Measurements from ENCODE around the gene MBNL1.

GRCh38 chr3:152350139-152350538, 81.4 kb downstream of the MBNL1 start:
- TF ChIP-seq, protein P1, sequence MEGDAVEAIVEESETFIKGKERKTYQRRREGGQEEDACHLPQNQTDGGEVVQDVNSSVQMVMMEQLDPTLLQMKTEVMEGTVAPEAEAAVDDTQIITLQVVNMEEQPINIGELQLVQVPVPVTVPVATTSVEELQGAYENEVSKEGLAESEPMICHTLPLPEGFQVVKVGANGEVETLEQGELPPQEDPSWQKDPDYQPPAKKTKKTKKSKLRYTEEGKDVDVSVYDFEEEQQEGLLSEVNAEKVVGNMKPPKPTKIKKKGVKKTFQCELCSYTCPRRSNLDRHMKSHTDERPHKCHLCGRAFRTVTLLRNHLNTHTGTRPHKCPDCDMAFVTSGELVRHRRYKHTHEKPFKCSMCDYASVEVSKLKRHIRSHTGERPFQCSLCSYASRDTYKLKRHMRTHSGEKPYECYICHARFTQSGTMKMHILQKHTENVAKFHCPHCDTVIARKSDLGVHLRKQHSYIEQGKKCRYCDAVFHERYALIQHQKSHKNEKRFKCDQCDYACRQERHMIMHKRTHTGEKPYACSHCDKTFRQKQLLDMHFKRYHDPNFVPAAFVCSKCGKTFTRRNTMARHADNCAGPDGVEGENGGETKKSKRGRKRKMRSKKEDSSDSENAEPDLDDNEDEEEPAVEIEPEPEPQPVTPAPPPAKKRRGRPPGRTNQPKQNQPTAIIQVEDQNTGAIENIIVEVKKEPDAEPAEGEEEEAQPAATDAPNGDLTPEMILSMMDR (IDR thresholded peaks at IDR 0.05 in 2 of 3, conservative IDR thresholded peaks at IDR 0.05 in 1 of 3; ENCODE audit: borderline replicate concordance in 1 of 3, insufficient read depth in 1 of 3, low read depth in 2 of 3, low read length in 2 of 3), result no peak
- TF ChIP-seq ZBTB33 (IDR thresholded peaks at IDR 0.05; ENCODE audit: extremely low read depth, insufficient replicate concordance, low read length) (no peak), REST (IDR thresholded peaks at IDR 0.05; ENCODE audit: low read depth) (no peak), TCF7L2 (IDR thresholded peaks at IDR 0.05; ENCODE audit: borderline replicate concordance, extremely low read depth, insufficient read depth, insufficient read length) (no peak), JUND (IDR thresholded peaks at IDR 0.05) (no peak; the same call in 1 of the 2 replicates), EZH2phosphoT487 (IDR thresholded peaks at IDR 0.05; ENCODE audit: borderline replicate concordance) (no peak), YY1 (IDR thresholded peaks at IDR 0.05; ENCODE audit: extremely low read depth, insufficient replicate concordance, low read depth, low read length) (no peak), EZH2 (IDR thresholded peaks at IDR 0.05) (no peak), POLR2A (IDR thresholded peaks at IDR 0.05; ENCODE audit: borderline replicate concordance, extremely low read depth, insufficient read depth, insufficient read length) (no peak), SP1 (IDR thresholded peaks at IDR 0.05; ENCODE audit: low read depth) (no peak)
